K562 (cell line): ENCODE results near the gene NBEA. TPM values are rescaled to one million over a fixed set of nuclear protein-coding genes. Genes with fewer than 3 reads are reported as not detected.

Experiments
- ATAC-seq: fragments of 200-7000 bp; cut with Tn5 transposase; 3 replicates; pipeline ENCODE4 v1.9.1; 2020; ENCODE audit warnings: moderate library complexity
- BruUV-seq: library from RNA; stranded (reverse); fragments of 400-500 nt; replicated peaks from 2 replicates; lab custom pipeline; 2021; lab: Mats Ljungman, UMichigan
- CTCF ChIA-PET: fragments of 300-600 bp; formaldehyde crosslinking; extraction: SDS; loops from one replicate; lab custom pipeline; 2021; ENCODE audit warnings: low intra/inter-chr PET ratio; lab: Yijun Ruan, JAX
- POLR2A ChIA-PET: fragments of 300-600, 350-650 bp; sonication (Branson Sonifier 250); formaldehyde crosslinking; extraction: SDS; loops from one replicate; lab custom pipeline; 2021; ENCODE audit warnings: antibody characterized with exemption, inconsistent platforms; lab: Yijun Ruan, JAX
- DNase-seq, 4 experiments: peaks; one replicate each; pipeline versions ENCODE4 v3.0.0 to v3.0.0-alpha.2; 2011 to 2018; ENCODE audit warnings: low spot score in 3 of 4, mixed read lengths in 3 of 4; ENCODE audit errors: extremely low read depth in 1 of 4
- FAIRE-seq: peaks from 2 replicates; lab custom pipeline; 2011; peaks lifted over from hg19 to GRCh38; lab: Jason Lieb, UNC
- H2AFZ ChIP-seq: 2 replicates; pipeline ENCODE4 v1.6.0; 2011; ENCODE audit warnings: low read depth, low read length, control low read depth, inconsistent platforms
- H3K27ac ChIP-seq: fragments of 200-600 bp; 3 replicates; pipeline ENCODE4 v1.8.0; 2011; ENCODE audit warnings: low read depth, mild to moderate bottlenecking, control low read depth, inconsistent platforms, low read length, moderate library complexity, mixed read lengths; ENCODE audit errors: extremely low read depth
- H3K27me3 ChIP-seq, 2 experiments: fragments of 300-600 bp in 1 of 2; 2 replicates in 1 of 2; 3 replicates in 1 of 2; pipeline versions ENCODE4 v1.6.0 to v1.8.0; 2011; ENCODE audit warnings: inconsistent platforms in 2 of 2, low read length in 2 of 2, mild to moderate bottlenecking in 1 of 2, mixed read lengths in 1 of 2, moderate library complexity in 1 of 2; ENCODE audit not compliant: control insufficient read depth in 2 of 2, insufficient read depth in 2 of 2
- H3K36me3 ChIP-seq: fragments of 300-600 bp; 3 replicates; pipeline ENCODE4 v1.8.0; 2011; ENCODE audit warnings: mild to moderate bottlenecking, low read length, inconsistent platforms; ENCODE audit not compliant: control insufficient read depth, insufficient read depth
- H3K4me1 ChIP-seq, 2 experiments: fragments of 200-600 bp in 1 of 2; replicated peaks in 1 of 2; 2 replicates in 1 of 2; 3 replicates in 1 of 2; pipeline versions ENCODE4 v1.5.1 to v1.8.0; 2011; ENCODE audit warnings: inconsistent platforms in 2 of 2, low read length in 2 of 2, mild to moderate bottlenecking in 1 of 2, mixed read lengths in 1 of 2, moderate library complexity in 1 of 2; ENCODE audit not compliant: control insufficient read depth in 2 of 2, insufficient read depth in 2 of 2
- H3K4me2 ChIP-seq: 2 replicates; pipeline ENCODE4 v1.6.1; 2011; ENCODE audit warnings: low read length, control low read depth, inconsistent platforms, mixed read lengths; ENCODE audit not compliant: insufficient read depth
- H3K4me3 ChIP-seq: fragments of 200-600 bp; sonication (generic), shearing (Covaris generic); 2 replicates; pipeline ENCODE4 v1.5.1; 2016; ENCODE audit warnings: control low read depth, inconsistent platforms
- H3K79me2 ChIP-seq: fragments of 200-600 bp; 3 replicates; pipeline ENCODE4 v1.8.0; 2011; ENCODE audit warnings: low read length, inconsistent platforms; ENCODE audit not compliant: control insufficient read depth, insufficient read depth
- H3K9ac ChIP-seq, 2 experiments: 2 replicates each; pipeline versions ENCODE4 v1.6.0 to v1.6.1; 2011; ENCODE audit warnings: low read depth in 2 of 2, low read length in 2 of 2, control low read depth in 1 of 2, inconsistent platforms in 1 of 2, mild to moderate bottlenecking in 1 of 2, mixed read lengths in 1 of 2; ENCODE audit not compliant: insufficient read depth in 1 of 2
- H3K9me1 ChIP-seq: one replicate; pipeline ENCODE4 v1.6.0; 2011; ENCODE audit warnings: inconsistent platforms, mild to moderate bottlenecking, low read length, moderate library complexity; ENCODE audit not compliant: control insufficient read depth, insufficient read depth
- H3K9me3 ChIP-seq: replicated peaks from 2 replicates; pipeline ENCODE4 v1.5.1; 2011; ENCODE audit warnings: low read depth, low read length, inconsistent platforms; ENCODE audit not compliant: control insufficient read depth, insufficient read depth
- H4K20me1 ChIP-seq: replicated peaks from 2 replicates; pipeline ENCODE4 v1.6.1; 2011; ENCODE audit warnings: low read length, inconsistent platforms, mixed read lengths; ENCODE audit not compliant: control insufficient read depth, insufficient read depth
- BDP1 ChIP-seq: IDR thresholded peaks from 3 replicates; pipeline ENCODE4 v1.6.1; 2011; ENCODE audit not compliant: insufficient read length, insufficient read depth
- CBX8 ChIP-seq: fragments of 200-600 bp; sonication (generic); IDR thresholded peaks from 2 replicates; pipeline ENCODE4 v1.6.1; 2012; ENCODE audit warnings: borderline replicate concordance, mixed run types, low read depth, mild to moderate bottlenecking, moderate library complexity, mixed read lengths, low read length, control low read depth, inconsistent platforms; ENCODE audit not compliant: poor library complexity, severe bottlenecking; ENCODE audit errors: extremely low read depth
- HNRNPH1 ChIP-seq: fragments of 200-400 bp; formaldehyde crosslinking; optimal IDR thresholded peaks from 2 replicates; pipeline ENCODE3; 2017; ENCODE audit warnings: low read depth, mild to moderate bottlenecking, low read length, moderate library complexity
- MEF2D ChIP-seq: conservative IDR thresholded peaks from 2 replicates; pipeline ENCODE4 v1.6.1; 2016; ENCODE audit warnings: low read depth, missing genetic modification characterization, missing compliant biosample characterization
- TAF1 ChIP-seq: IDR thresholded peaks from 2 replicates; pipeline ENCODE4 v1.6.1; 2011; ENCODE audit warnings: mild to moderate bottlenecking, low read length, moderate library complexity; ENCODE audit not compliant: insufficient read depth, control insufficient read depth, severe bottlenecking; ENCODE audit errors: extremely low read depth
- TAF7 ChIP-seq: fragments of 450-650 bp; IDR thresholded peaks from 2 replicates; pipeline ENCODE4 v1.6.1; 2016; ENCODE audit warnings: missing genetic modification characterization, missing compliant biosample characterization
- ZNF224 ChIP-seq: sonication (generic); formaldehyde crosslinking; IDR thresholded peaks from 2 replicates; pipeline ENCODE4 v1.8.0; 2022; ENCODE audit warnings: mild to moderate bottlenecking, missing genetic modification reagents
- ZNF785 ChIP-seq: fragments of 250-450 bp; sonication (Bioruptor Pico); IDR thresholded peaks from 2 replicates; pipeline ENCODE4 v1.4.0; 2020; ENCODE audit warnings: mild to moderate bottlenecking
- WGBS: fragments of 100-300 bp; shearing (Covaris generic); methylation state at CpG from one replicate; pipeline ENCODE4 v1.1.6; 2016; ENCODE audit warnings: low coverage, mixed read lengths; ENCODE audit not compliant: insufficient coverage; ENCODE audit errors: missing lambda C conversion rate; 5-methylcytosine and 5-hydroxymethylcytosine counted together
- in situ Hi-C: fragments of 300-500 bp; cut with MboI; formaldehyde crosslinking; loops from 4 replicates; pipeline ENCODE4 v1.15.0; 2018; ENCODE audit warnings: inconsistent platforms, mixed read lengths
- intact Hi-C: fragments of 100-400 bp; cut with micrococcal nuclease; formaldehyde crosslinking; loops from 2 replicates; pipeline ENCODE4 v1.14.2; 2022
- polyA plus RNA-seq, 8 experiments: library from polyadenylated mRNA; depleted of rRNA in 4 of 8; stranded (reverse) in 5 of 8; unstranded in 3 of 8; fragments of >200 nt; fragmentation: Nextera tagmentation in 2 of 8; fragmentation: Illumina TruSeq in 1 of 8; extraction: Ambion mirVana in 2 of 8; extraction: Trizol in 1 of 8; gene quantifications; 2 replicates each; pipeline versions ENCODE4 v1.2.1 to v1.2.3, GENCODE V29; 2011 to 2014; ENCODE audit warnings: inconsistent platforms in 1 of 8, missing spikeins in 1 of 8
- total RNA-seq, 7 experiments: library from RNA; depleted of rRNA in 6 of 7; stranded (reverse); fragments of >200 nt in 6 of 7; fragmentation: Illumina TruSeq in 2 of 7; extraction: Trizol in 2 of 7; gene quantifications; 2 replicates each; pipeline versions ENCODE4 v1.2.1 to v1.2.3, GENCODE V29; 2011 to 2021; ENCODE audit warnings: low replicate concordance in 1 of 7
- TF ChIP-seq, protein P1 (sequence below): fragments of 250-450 bp; sonication (Bioruptor Pico); IDR thresholded peaks from 2 replicates; pipeline ENCODE4 v1.8.0; 2021; ENCODE audit warnings: mild to moderate bottlenecking, moderate library complexity
- TF ChIP-seq, protein P2 (sequence below): fragments of 450-650 bp; IDR thresholded peaks from 2 replicates; pipeline ENCODE4 v1.6.1; 2016; ENCODE audit warnings: missing biosample characterization, missing genetic modification characterization
- TF ChIP-seq, protein P3 (sequence below): sonication (generic); formaldehyde crosslinking; IDR thresholded peaks from 2 replicates; pipeline ENCODE4 v1.8.0; 2023; ENCODE audit warnings: mild to moderate bottlenecking, missing genetic modification reagents

NBEA gene
- total and polyA plus RNA-seq, 9 of the 15 experiments (the other 6 are each of a cell fraction or from before 2014, with no cell fraction given), result 0.03 to 0.94 (median 0.05) TPM; not detected in 2

DNA sequence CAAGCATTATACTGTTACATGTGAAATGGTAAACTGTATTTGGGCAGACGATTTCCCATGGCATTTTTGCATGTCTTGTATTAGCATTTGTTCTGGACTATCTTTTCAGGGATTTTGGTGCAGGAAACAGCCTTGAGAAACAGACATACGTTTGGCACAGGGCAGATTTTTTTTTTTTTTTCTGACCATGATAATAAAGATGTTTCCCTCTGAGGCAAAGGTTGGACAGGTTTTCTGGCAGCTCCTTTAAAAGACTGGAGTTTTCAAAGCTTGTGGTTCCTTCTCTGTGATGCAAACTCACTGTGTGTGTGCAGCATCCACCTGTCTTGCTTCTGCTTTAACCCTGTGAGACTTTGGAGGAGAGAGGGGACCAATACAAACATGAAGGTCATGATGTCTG lies 63.0 kb downstream of the NBEA start:
- ATAC-seq (no peak), FAIRE-seq (no peak), DNase-seq (no peak)
- no peaks in the 10 kb centered on the region for H3K9me3 ChIP-seq
- no peaks in the 10 kb centered on the region for H3K4me1 ChIP-seq
- H4K20me1 ChIP-seq, result no peaks in the 10 kb centered on the region
- no peaks in the 10 kb centered on the region for H3K36me3 ChIP-seq
- in situ Hi-C loops (no loop called here), intact Hi-C loops (no loop called here)
- no peaks in the 10 kb centered on the region for H3K9me1 ChIP-seq
- CTCF ChIA-PET, result no interaction called here
- H3K27me3 ChIP-seq, result no peaks in the 10 kb centered on the region
- no peak overlapping the region for H3K27ac ChIP-seq
- TF ChIP-seq TAF1 (no peak), MEF2D (tag) (no peak), ZNF224 (CRISPR knock-in tag) (no peak), TAF7 (tag) (no peak), CBX8 (no peak), BDP1 (no peak), HNRNPH1 (no peak), ZNF785 (CRISPR knock-in tag) (no peak)
- TF ChIP-seq, protein P1, sequence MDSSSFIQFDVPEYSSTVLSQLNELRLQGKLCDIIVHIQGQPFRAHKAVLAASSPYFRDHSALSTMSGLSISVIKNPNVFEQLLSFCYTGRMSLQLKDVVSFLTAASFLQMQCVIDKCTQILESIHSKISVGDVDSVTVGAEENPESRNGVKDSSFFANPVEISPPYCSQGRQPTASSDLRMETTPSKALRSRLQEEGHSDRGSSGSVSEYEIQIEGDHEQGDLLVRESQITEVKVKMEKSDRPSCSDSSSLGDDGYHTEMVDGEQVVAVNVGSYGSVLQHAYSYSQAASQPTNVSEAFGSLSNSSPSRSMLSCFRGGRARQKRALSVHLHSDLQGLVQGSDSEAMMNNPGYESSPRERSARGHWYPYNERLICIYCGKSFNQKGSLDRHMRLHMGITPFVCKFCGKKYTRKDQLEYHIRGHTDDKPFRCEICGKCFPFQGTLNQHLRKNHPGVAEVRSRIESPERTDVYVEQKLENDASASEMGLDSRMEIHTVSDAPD (CRISPR knock-in tag), result no peak
- TF ChIP-seq, protein P2, sequence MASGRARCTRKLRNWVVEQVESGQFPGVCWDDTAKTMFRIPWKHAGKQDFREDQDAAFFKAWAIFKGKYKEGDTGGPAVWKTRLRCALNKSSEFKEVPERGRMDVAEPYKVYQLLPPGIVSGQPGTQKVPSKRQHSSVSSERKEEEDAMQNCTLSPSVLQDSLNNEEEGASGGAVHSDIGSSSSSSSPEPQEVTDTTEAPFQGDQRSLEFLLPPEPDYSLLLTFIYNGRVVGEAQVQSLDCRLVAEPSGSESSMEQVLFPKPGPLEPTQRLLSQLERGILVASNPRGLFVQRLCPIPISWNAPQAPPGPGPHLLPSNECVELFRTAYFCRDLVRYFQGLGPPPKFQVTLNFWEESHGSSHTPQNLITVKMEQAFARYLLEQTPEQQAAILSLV, result no peak
- TF ChIP-seq, protein P3, sequence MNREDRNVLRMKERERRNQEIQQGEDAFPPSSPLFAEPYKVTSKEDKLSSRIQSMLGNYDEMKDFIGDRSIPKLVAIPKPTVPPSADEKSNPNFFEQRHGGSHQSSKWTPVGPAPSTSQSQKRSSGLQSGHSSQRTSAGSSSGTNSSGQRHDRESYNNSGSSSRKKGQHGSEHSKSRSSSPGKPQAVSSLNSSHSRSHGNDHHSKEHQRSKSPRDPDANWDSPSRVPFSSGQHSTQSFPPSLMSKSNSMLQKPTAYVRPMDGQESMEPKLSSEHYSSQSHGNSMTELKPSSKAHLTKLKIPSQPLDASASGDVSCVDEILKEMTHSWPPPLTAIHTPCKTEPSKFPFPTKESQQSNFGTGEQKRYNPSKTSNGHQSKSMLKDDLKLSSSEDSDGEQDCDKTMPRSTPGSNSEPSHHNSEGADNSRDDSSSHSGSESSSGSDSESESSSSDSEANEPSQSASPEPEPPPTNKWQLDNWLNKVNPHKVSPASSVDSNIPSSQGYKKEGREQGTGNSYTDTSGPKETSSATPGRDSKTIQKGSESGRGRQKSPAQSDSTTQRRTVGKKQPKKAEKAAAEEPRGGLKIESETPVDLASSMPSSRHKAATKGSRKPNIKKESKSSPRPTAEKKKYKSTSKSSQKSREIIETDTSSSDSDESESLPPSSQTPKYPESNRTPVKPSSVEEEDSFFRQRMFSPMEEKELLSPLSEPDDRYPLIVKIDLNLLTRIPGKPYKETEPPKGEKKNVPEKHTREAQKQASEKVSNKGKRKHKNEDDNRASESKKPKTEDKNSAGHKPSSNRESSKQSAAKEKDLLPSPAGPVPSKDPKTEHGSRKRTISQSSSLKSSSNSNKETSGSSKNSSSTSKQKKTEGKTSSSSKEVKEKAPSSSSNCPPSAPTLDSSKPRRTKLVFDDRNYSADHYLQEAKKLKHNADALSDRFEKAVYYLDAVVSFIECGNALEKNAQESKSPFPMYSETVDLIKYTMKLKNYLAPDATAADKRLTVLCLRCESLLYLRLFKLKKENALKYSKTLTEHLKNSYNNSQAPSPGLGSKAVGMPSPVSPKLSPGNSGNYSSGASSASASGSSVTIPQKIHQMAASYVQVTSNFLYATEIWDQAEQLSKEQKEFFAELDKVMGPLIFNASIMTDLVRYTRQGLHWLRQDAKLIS (CRISPR knock-in tag), result no peak
- no peak overlapping the region for H3K4me3 ChIP-seq
- 0% methylated on average over 2 of the region's 2 CpGs for WGBS
- no peak overlapping the region for H3K9ac ChIP-seq
- H3K4me2 ChIP-seq, result no peak overlapping the region
- no TSS peak for BruUV-seq
- H3K79me2 ChIP-seq, result no peaks in the 10 kb centered on the region
- H2AFZ ChIP-seq, result no peak overlapping the region
- POLR2A ChIA-PET, result no interaction called here
